HG02588 (cell line): ENCODE data around the gene MNAT1.
A peak's percentile ranks its signal among the peaks of the same experiment; 100 is the strongest.
"Not testable (repeated sequence)": the region's sequence is repeated elsewhere in the genome, so short reads cannot be mapped to it uniquely, and the experiment has no call there.

Source experiments
- ATAC-seq: cut with Tn5 transposase; IDR thresholded peaks from one replicate; pipeline ENCODE4 v1.9.1; 2021; ENCODE audit warnings: mild to moderate bottlenecking, moderate library complexity; ENCODE audit not compliant: unreplicated experiment

The MNAT1 gene

GRCh38 chr14:60736494-60736893, 1.9 kb downstream of the MNAT1 start:
- no peak for ATAC-seq

GRCh38 chr14:60738843-60739508, 4.4 kb downstream of the MNAT1 start:
- ATAC-seq = no peak

GRCh38 chr14:60744566-60744965, 10.0 kb downstream of the MNAT1 start:
- ATAC-seq = no peak

GRCh38 chr14:60753264-60754119, 18.9 kb downstream of the MNAT1 start:
- ATAC-seq = peak; percentile 99

- no peak for ATAC-seq
These were observed 22.3 kb downstream of the MNAT1 start for GRCh38 chr14:60756847-60757246.

GRCh38 chr14:60757567-60758002, 23.0 kb downstream of the MNAT1 start:
- ATAC-seq = no peak

GRCh38 chr14:60758885-60759284, 24.3 kb downstream of the MNAT1 start:
- no peak for ATAC-seq

GRCh38 chr14:60760209-60760608, 25.6 kb downstream of the MNAT1 start:
- no peak for ATAC-seq

- ATAC-seq = no peak
These were observed 26.2 kb downstream of the MNAT1 start for GRCh38 chr14:60760644-60761364.

- ATAC-seq = no peak
These were observed 34.0 kb downstream of the MNAT1 start for GRCh38 chr14:60768602-60769001.

- ATAC-seq = no peak
These were observed 36.6 kb downstream of the MNAT1 start for GRCh38 chr14:60771117-60771516.

- ATAC-seq = peak; percentile 58
These were observed 39.0 kb downstream of the MNAT1 start for GRCh38 chr14:60773558-60773957.

GRCh38 chr14:60775296-60775695, 40.7 kb downstream of the MNAT1 start:
- ATAC-seq = no peak

GRCh38 chr14:60777856-60778578, 43.5 kb downstream of the MNAT1 start:
- no peak for ATAC-seq

GRCh38 chr14:60779745-60780514, 45.4 kb downstream of the MNAT1 start:
- ATAC-seq = not testable (repeated sequence)

- ATAC-seq = not testable (repeated sequence)
These were observed 46.0 kb downstream of the MNAT1 start for GRCh38 chr14:60780558-60780957.

- ATAC-seq = no peak
These were observed 52.3 kb downstream of the MNAT1 start for GRCh38 chr14:60786905-60787304.

- no peak for ATAC-seq
These were observed 55.1 kb downstream of the MNAT1 start for GRCh38 chr14:60789656-60790055.

- no peak for ATAC-seq
These were observed 56.3 kb downstream of the MNAT1 start for GRCh38 chr14:60790850-60791249.

GRCh38 chr14:60796434-60796833, 61.9 kb downstream of the MNAT1 start:
- no peak for ATAC-seq
